Testis (tissue), 2 donors: Measurements from ENCODE around the gene ZNF821.

Source experiments
- CTCF ChIP-seq, 3 experiments: fragments of 450-650 bp in 2 of 3; fragments of 200-600 bp in 1 of 3; sonication (generic) in 1 of 3; IDR thresholded peaks; one replicate each; pipeline ENCODE4 v1.5.1; 2016 to 2019; ENCODE audit warnings: antibody characterized with exemption in 3 of 3, mild to moderate bottlenecking in 2 of 3, moderate library complexity in 1 of 3
- POLR2A ChIP-seq: fragments of 450-650 bp; IDR thresholded peaks from one replicate; pipeline ENCODE4 v1.6.1; 2017; ENCODE audit warnings: antibody characterized with exemption, mild to moderate bottlenecking, moderate library complexity

GRCh38 chr16:71927383-71927782 is 43.4 kb upstream of the ZNF821 start:
- no peak for TF ChIP-seq CTCF (IDR thresholded peaks at IDR 0.05)
- TF ChIP-seq POLR2A: no peak
